GM21529 (cell line): ENCODE measurements around the gene AP3S1.
"Not testable (repeated sequence)": the region's sequence is repeated elsewhere in the genome, so short reads cannot be mapped to it uniquely, and the experiment has no call there.

ENCODE experiments used
- ATAC-seq: cut with Tn5 transposase; IDR thresholded peaks from one replicate; pipeline ENCODE4 v1.9.1; 2021; ENCODE audit not compliant: unreplicated experiment

Gene AP3S1

GRCh38 chr5:115824983-115825382 lies 16.8 kb upstream of the AP3S1 start:
- ATAC-seq: not testable (repeated sequence)

- ATAC-seq: no peak
Observed at GRCh38 chr5:115825948-115826347, 15.8 kb upstream of the AP3S1 start.

GRCh38 chr5:115829913-115830312 lies 11.8 kb upstream of the AP3S1 start:
- no peak for ATAC-seq

- ATAC-seq: peak; percentile 70
Observed at GRCh38 chr5:115831163-115831768, 10.5 kb upstream of the AP3S1 start.

- no peak for ATAC-seq
Observed at GRCh38 chr5:115835481-115835880, 6.3 kb upstream of the AP3S1 start.

- ATAC-seq: no peak
Observed at GRCh38 chr5:115838885-115839518, 2.7 kb upstream of the AP3S1 start.

- ATAC-seq: no peak
Observed at GRCh38 chr5:115840873-115841272, 862 bp upstream of the AP3S1 start.

GRCh38 chr5:115842089-115842935 lies 577 bp downstream of the AP3S1 start:
- peak; percentile 36 for ATAC-seq

- ATAC-seq: no peak
Observed at GRCh38 chr5:115842952-115843351, 1.2 kb downstream of the AP3S1 start.

GRCh38 chr5:115843444-115844130 lies 1.9 kb downstream of the AP3S1 start:
- no peak for ATAC-seq

GRCh38 chr5:115844321-115844817 lies 2.6 kb downstream of the AP3S1 start:
- no peak for ATAC-seq

GRCh38 chr5:115847290-115847689 lies 5.6 kb downstream of the AP3S1 start:
- ATAC-seq: no peak

GRCh38 chr5:115849258-115849798 lies 7.6 kb downstream of the AP3S1 start:
- ATAC-seq: no peak

GRCh38 chr5:115850744-115851416 lies 9.1 kb downstream of the AP3S1 start:
- ATAC-seq: no peak

GRCh38 chr5:115854139-115854538 lies 12.4 kb downstream of the AP3S1 start:
- no peak for ATAC-seq

- no peak for ATAC-seq
Observed at GRCh38 chr5:115855959-115856358, 14.2 kb downstream of the AP3S1 start.

GRCh38 chr5:115857057-115857479 lies 15.3 kb downstream of the AP3S1 start:
- ATAC-seq: no peak

- ATAC-seq: no peak
Observed at GRCh38 chr5:115857626-115858349, 16.1 kb downstream of the AP3S1 start.

GRCh38 chr5:115858396-115858795 lies 16.7 kb downstream of the AP3S1 start:
- ATAC-seq: no peak

- ATAC-seq: no peak
Observed at GRCh38 chr5:115859378-115859777, 17.6 kb downstream of the AP3S1 start.
